ENCODE data around the gene DENND10.
"Not testable (repeated sequence)": the region's sequence is repeated elsewhere in the genome, so short reads cannot be mapped to it uniquely, and the experiment has no call there.

The DENND10 gene, protein sequence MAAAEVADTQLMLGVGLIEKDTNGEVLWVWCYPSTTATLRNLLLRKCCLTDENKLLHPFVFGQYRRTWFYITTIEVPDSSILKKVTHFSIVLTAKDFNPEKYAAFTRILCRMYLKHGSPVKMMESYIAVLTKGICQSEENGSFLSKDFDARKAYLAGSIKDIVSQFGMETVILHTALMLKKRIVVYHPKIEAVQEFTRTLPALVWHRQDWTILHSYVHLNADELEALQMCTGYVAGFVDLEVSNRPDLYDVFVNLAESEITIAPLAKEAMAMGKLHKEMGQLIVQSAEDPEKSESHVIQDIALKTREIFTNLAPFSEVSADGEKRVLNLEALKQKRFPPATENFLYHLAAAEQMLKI

DNA sequence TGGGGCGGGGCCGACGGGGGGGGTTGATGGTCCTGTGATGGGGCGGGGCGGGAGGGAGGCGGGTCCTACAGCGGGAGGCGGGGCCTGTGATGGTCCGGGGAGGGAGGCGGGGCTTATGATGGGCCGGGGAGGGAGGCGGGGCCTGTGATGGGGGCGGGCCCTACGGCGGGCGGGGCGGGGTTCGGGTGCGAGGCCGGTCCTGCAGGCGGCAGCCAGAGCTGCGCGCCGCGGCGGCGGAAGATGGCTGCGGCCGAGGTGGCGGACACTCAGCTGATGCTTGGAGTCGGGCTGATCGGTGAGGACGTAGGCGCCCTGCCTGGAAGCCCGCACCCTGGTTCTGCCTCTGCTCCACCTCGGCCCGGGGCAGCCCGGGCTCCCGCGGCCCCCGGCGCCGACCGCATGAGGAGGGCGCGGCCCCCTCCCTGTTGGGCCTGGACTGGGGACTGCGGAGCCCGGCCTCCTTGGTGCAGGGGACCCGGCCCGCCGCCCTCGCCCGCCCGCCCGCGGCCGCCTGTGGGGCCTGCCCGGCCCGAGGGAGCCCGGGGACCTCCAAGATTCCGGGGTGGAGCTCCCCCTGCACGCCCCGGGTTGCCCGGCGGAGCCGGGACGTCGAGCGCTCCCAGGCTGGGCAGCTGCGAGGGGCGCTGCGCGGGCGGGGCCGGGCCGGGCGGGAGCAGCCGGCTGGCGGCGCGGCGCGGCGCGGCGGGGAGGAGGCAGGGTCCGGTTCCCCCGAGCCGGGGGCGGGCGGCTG, at the start of gene DENND10:
Gene DENND10, plus strand, starts transcription at position 211 of the 751 bp plus-strand sequence. Its CDS starts 30 bp downstream, at position 241.
- DNase-seq (ENCODE audit: low spot score), result peak; percentile 72

GRCh38 chr10:119055472-119055871, 48.4 kb upstream of the DENND10 start:
- DNase-seq (ENCODE audit: low spot score), result no peak

DNA sequence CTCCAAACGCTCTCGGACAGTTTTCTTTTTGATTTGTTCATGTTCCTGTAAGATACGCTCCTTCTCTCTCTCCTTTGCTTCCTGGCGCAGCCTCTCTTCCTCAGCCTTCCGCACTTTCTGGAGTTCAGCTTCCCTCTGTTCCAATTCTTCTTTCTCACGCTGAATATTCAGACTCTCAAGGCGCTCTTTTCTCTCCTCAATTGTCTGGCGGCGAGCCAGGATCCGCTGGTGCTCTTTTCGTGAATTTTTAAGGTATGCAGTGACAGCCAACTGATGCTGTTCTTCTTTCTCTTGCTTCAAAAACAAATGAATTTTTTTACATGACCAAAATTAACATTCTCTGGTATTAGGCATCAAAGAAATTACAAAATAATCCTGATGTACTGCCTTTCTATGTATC, 45.9 kb upstream of the DENND10 start:
- no peak for DNase-seq (ENCODE audit: low spot score)

- DNase-seq (ENCODE audit: low spot score), result no peak
Observed at GRCh38 chr10:119059557-119059956, 44.4 kb upstream of the DENND10 start.

GRCh38 chr10:119060107-119060506, 43.8 kb upstream of the DENND10 start:
- DNase-seq (ENCODE audit: low spot score), result no peak

- DNase-seq (ENCODE audit: low spot score), result no peak
Observed at GRCh38 chr10:119061352-119061751, 42.6 kb upstream of the DENND10 start.

GRCh38 chr10:119061926-119062325, 42.0 kb upstream of the DENND10 start:
- no peak for DNase-seq (ENCODE audit: low spot score)

- no peak for DNase-seq (ENCODE audit: low spot score)
Observed at GRCh38 chr10:119070395-119071165, 33.3 kb upstream of the DENND10 start.

GRCh38 chr10:119073584-119073983, 30.3 kb upstream of the DENND10 start:
- DNase-seq (ENCODE audit: low spot score), result no peak

GRCh38 chr10:119078422-119079179, 25.3 kb upstream of the DENND10 start:
- DNase-seq (ENCODE audit: low spot score), result no peak

DNA sequence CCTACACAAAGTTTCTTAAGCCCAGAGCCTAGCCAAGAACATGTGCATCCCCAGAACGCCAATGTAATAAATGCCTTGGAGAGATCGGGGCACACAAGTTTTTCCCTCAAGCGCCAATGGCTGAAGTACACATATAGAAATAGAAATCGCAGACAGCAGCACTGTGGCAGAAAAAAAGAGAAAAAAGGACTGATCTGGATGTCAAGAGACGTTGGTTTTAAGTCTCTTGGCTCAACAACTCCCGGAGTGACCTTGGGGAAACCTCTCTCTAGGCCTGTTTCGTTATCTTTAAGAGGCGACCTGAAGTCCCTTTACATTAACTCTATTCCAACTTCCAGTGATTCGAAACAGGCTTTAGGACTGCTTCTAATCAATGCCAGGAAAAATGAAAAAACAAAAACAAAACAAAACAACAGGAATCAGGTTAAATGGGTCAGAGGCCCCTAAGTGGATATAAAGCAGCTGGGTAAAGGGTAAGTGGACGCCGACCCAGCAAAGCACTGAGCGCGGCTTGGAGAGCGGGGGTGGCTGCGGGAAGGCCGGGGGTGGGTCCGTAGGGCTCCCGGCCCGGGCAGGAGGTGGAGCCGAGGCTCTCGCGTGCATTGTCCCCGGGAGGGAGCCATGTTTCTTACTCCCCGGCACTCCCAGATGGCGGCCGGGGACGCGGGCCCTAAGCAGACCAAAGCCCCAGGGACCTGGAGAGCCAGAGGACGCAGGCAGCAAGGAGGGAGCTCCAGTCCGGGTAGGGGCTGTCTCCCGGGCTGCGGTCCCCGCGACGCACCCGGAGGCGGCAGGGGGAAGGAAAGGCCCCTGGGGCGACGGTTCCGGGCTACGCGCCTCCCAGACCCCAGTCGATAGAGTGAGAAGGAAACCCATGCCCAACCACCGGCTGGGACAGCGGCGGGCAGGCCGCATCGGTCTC, 24.1 kb upstream of the DENND10 start:
- peak; percentile 56 for DNase-seq (ENCODE audit: low spot score)

DNA sequence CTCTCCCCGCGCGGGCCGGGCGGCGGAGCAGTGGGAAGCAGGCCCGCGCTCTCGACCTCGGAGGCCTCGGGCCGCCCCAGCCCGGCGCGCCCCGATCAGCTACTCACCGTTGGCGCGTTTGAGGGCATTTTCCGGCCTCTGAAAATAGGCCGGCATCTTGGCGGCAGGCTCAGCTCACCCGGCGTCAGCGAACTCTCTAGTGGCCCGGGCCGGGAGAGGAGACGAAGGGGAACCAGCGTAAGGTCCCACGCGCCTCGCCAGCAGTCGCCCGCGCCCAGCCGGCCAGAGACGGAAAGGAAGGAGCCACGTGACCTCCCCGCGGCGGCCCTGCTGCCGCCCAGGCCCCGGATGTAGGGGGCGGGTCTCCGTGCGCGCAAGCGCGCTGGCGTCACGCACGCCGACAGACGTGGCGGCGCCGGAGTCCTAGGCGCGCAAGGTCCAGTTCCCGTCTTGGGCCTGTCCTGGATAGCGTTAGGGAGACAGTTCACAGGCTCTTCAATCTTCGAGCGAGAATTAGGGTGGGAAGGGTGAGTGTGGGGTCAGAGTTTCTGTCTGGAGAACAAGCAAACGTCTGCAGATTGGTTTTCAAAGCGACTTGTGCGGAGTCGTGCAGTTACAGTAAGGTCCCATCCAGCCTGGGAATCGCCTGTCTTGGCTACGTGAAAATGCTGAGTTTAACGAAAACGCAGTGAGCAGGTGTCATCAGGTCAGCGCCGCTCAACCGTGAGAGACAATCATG, 23.2 kb upstream of the DENND10 start, which contains the start of gene EIF3A:
Gene EIF3A, minus strand, starts transcription at position 297 of the 739 bp plus-strand sequence. Its CDS starts 141 bp downstream, at position 156.
- peak; percentile 91 for DNase-seq (ENCODE audit: low spot score)

DNA sequence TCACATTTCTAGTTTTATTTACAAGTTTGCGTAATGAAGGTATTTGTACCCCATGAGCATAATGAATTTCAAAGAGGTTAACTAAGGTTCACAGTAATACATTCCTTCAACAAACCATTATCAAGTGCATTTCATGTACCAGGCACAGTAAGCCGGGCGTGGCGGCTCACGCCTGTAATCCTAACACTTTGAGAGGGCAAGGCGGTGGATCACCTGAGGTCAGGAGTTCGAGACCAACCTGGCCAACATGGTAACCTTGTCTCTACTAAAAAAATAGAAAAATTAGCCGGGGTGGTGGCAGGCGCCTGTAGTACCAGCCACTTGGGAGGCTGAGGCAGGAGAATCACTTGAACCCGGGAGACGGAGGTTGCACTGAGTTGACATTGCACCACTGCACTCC, 19.0 kb upstream of the DENND10 start:
- DNase-seq (ENCODE audit: low spot score), result no peak

- no peak for DNase-seq (ENCODE audit: low spot score)
Observed at GRCh38 chr10:119087271-119087882, 16.5 kb upstream of the DENND10 start.

DNA sequence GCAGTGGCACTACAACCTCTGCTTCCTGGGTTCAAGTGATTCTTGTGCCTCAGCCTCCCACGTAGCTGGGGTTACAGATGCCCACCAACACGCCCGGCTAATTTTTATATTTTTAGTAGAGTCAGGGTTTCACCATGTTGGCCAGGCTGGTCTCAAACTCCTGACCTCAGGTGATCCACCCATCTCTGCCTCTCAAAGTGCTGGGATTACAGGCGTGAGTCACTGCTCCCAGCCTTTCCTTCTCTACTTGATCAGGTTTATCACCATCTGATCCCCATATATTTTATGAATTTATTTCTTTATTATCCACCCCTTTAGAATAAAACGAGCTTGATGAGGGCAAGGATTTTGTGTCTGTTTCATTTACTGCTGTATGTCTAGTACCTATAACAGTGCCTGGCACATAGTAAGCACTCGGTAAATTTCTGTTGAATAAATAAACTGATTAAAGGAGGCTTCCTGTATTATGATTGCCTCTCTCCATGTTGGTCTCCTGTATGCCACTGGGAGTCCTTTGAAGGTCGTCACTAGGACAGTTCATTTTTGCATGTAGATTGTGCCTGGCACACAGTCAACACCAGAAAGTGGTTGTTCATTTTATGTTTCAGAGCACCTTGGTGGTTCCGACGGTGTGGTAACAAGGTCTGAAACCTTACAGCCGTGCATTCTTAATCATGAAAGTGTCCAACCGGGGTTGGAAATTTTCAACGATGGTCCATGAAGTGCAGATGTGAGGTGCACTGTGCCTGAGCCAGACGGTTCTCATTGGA, 13.7 kb upstream of the DENND10 start:
- DNase-seq (ENCODE audit: low spot score), result peak; percentile 71

- DNase-seq (ENCODE audit: low spot score), result peak; percentile 87
Observed at GRCh38 chr10:119090968-119091367, 12.9 kb upstream of the DENND10 start.

GRCh38 chr10:119095640-119096039, 8.3 kb upstream of the DENND10 start:
- DNase-seq (ENCODE audit: low spot score), result peak; percentile 37

- not testable (repeated sequence) for DNase-seq (ENCODE audit: low spot score)
Observed at GRCh38 chr10:119096641-119097415, 7.1 kb upstream of the DENND10 start.
